Stomach (tissue), 4 donors: Measurements from ENCODE around the gene RAB5B.

ENCODE experiments used
- EP300 ChIP-seq: sonication (generic); formaldehyde crosslinking; IDR thresholded peaks from one replicate; pipeline ENCODE4 v1.6.1; 2017; ENCODE audit warnings: antibody characterized with exemption
- TF ChIP-seq, protein P1 (sequence below), 7 experiments: fragments of 450-650 bp in 4 of 7; fragments of 200-600 bp in 3 of 7; sonication (generic) in 3 of 7; IDR thresholded peaks; one replicate each; pipeline ENCODE4 v1.5.1; 2016 to 2019; ENCODE audit warnings: antibody characterized with exemption in 7 of 7, control low read depth in 2 of 7, mild to moderate bottlenecking in 1 of 7

DNA sequence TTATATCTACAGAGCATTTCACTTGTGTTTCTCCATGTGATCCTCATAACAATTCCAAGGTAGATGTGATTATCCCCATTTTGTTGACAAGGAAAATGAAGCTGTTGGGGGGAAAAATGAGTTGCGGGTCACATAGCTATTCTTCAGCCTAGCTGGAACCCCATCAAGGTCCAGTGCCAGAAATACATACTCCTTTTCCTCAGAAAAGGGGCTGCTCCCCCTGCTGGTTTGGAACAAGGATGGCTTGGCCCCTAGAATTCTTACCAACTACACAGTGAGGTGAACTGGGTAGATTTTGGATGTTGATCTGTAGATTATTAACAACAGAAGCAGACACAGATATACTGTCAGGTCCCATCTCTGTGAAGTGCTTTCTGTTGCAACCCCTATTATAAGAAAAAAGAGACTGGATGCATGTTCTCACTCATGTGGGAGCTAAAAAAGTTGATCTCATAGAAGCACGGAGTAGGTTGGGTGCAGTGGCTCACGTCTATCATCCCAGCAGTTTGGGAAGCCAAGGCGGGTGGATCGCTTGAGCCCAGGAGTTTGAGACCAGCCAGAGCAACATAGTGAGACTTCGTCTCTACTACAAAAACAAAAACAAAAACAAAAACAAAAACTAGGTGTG lies 55.9 kb downstream of the RAB5B start:
- TF ChIP-seq, protein P1, sequence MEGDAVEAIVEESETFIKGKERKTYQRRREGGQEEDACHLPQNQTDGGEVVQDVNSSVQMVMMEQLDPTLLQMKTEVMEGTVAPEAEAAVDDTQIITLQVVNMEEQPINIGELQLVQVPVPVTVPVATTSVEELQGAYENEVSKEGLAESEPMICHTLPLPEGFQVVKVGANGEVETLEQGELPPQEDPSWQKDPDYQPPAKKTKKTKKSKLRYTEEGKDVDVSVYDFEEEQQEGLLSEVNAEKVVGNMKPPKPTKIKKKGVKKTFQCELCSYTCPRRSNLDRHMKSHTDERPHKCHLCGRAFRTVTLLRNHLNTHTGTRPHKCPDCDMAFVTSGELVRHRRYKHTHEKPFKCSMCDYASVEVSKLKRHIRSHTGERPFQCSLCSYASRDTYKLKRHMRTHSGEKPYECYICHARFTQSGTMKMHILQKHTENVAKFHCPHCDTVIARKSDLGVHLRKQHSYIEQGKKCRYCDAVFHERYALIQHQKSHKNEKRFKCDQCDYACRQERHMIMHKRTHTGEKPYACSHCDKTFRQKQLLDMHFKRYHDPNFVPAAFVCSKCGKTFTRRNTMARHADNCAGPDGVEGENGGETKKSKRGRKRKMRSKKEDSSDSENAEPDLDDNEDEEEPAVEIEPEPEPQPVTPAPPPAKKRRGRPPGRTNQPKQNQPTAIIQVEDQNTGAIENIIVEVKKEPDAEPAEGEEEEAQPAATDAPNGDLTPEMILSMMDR (IDR thresholded peaks at IDR 0.05) = peak in 5 of 7 experiments; percentile 43 to 75 (median 57)
- TF ChIP-seq EP300 = no peak
